PC-9 (cell line): ENCODE measurements around the gene OR6C65. TPM values are rescaled to one million over a fixed set of nuclear protein-coding genes. Genes with fewer than 3 reads are reported as not detected.
"Not testable (repeated sequence)": the region's sequence is repeated elsewhere in the genome, so short reads cannot be mapped to it uniquely, and the experiment has no call there.

Experiments used
- BruUV-seq: library from RNA; stranded (reverse); fragments of 400-500 nt; replicated peaks from 2 replicates; lab custom pipeline; 2021; lab: Mats Ljungman, UMichigan
- CTCF ChIA-PET: fragments of 300-600 bp; sonication (Branson Sonifier 250); formaldehyde crosslinking; loops from one replicate; lab custom pipeline; 2022; ENCODE audit warnings: antibody characterized with exemption; lab: Charles Lee
- POLR2A ChIA-PET: fragments of 300-600 bp; sonication (Branson Sonifier 250); formaldehyde crosslinking; loops from one replicate; lab custom pipeline; 2022; ENCODE audit warnings: antibody characterized with exemption; ENCODE audit not compliant: unreplicated experiment; lab: Charles Lee
- DNase-seq, 2 experiments: peaks; one replicate each; pipeline versions ENCODE4 v3.0.0 to v3.0.0-alpha.2; 2015 to 2022; ENCODE audit warnings: mixed read lengths in 1 of 2
- H2AFZ ChIP-seq: fragments of 200-600 bp; sonication (generic); 2 replicates; pipeline ENCODE4 v1.8.1; 2017; ENCODE audit warnings: antibody characterized with exemption
- H3F3A ChIP-seq: fragments of 200-600 bp; sonication (generic); 2 replicates; pipeline ENCODE4 v1.8.1; 2017; ENCODE audit warnings: antibody characterized with exemption, mild to moderate bottlenecking, low read depth; ENCODE audit not compliant: insufficient read depth
- H3K27ac ChIP-seq: fragments of 200-600 bp; sonication (generic); 2 replicates; pipeline ENCODE4 v1.6.1; 2016; ENCODE audit warnings: mixed run types
- H3K27me3 ChIP-seq: fragments of 200-600 bp; sonication (generic); 2 replicates; pipeline ENCODE4 v1.6.1; 2016; ENCODE audit warnings: low read depth, mixed run types; ENCODE audit not compliant: insufficient read depth
- H3K36me3 ChIP-seq: fragments of 200-600 bp; sonication (generic); 2 replicates; pipeline ENCODE4 v1.6.1; 2016; ENCODE audit warnings: low read depth, mixed run types
- H3K4me1 ChIP-seq: fragments of 200-600 bp; sonication (generic); replicated peaks from 2 replicates; pipeline ENCODE4 v1.6.1; 2016; ENCODE audit warnings: mixed run types; ENCODE audit not compliant: insufficient read depth
- H3K4me2 ChIP-seq: fragments of 200-600 bp; sonication (generic); 2 replicates; pipeline ENCODE4 v1.6.1; 2017; ENCODE audit warnings: mixed run types
- H3K4me3 ChIP-seq: fragments of 200-600 bp; sonication (generic); 2 replicates; pipeline ENCODE4 v1.6.1; 2016; ENCODE audit warnings: mixed run types
- H3K79me2 ChIP-seq: fragments of 200-600 bp; sonication (generic); 2 replicates; pipeline ENCODE4 v1.6.1; 2017; ENCODE audit warnings: low read depth, mixed run types
- H3K9me2 ChIP-seq: fragments of 200-600 bp; sonication (generic); 2 replicates; pipeline ENCODE4 v1.8.1; 2017; ENCODE audit warnings: mild to moderate bottlenecking; ENCODE audit not compliant: insufficient read depth
- H3K9me3 ChIP-seq: fragments of 200-600 bp; sonication (generic); 2 replicates; pipeline ENCODE4 v1.8.1; 2016; ENCODE audit warnings: low read depth; ENCODE audit not compliant: insufficient read depth
- H4K20me1 ChIP-seq: fragments of 200-600 bp; sonication (generic); 2 replicates; pipeline ENCODE4 v1.8.1; 2017; ENCODE audit not compliant: insufficient read depth
- CTCF ChIP-seq: fragments of 200-600 bp; sonication (generic); conservative IDR thresholded peaks from 2 replicates; pipeline ENCODE4 v1.6.1; 2017; ENCODE audit warnings: mixed run types, antibody characterized with exemption, mild to moderate bottlenecking, moderate library complexity
- EZH2 ChIP-seq: fragments of 200-600 bp; sonication (generic); IDR thresholded peaks from 2 replicates; pipeline ENCODE4 v1.8.0; 2017; ENCODE audit warnings: antibody characterized with exemption, low read depth
- intact Hi-C: fragments of 100-400 bp; cut with micrococcal nuclease; formaldehyde crosslinking; loops from one replicate; pipeline ENCODE4 v1.10.0; 2022; ENCODE audit not compliant: unreplicated experiment
- total RNA-seq: library from RNA; stranded (reverse); gene quantifications from 2 replicates; pipeline ENCODE4 v1.2.3, GENCODE V29; 2021

Gene OR6C65
- total RNA-seq, 1 experiment from 2014 or later, result not detected

GRCh38 chr12:55425954-55426353, 25.6 kb downstream of the OR6C65 start, which contains the start of gene OR6C76:
TSS of gene OR6C76 (plus strand) at chr12:55426254. CDS start at chr12:55426254, 0 bp downstream.
- DNase-seq, result no peak
- Histone ChIP-seq H4K20me1 (no peaks in the 10 kb centered on the region), H3F3A (no peaks in the 10 kb centered on the region), H2AFZ (no peak within 1 kb of the TSS), H3K79me2 (no peaks in the 10 kb centered on the region), H3K4me1 (no peaks in the 10 kb centered on the region), H3K27ac (no peak within 1 kb of the TSS), H3K9me3 (no peaks in the 10 kb centered on the region), H3K4me2 (no peak within 1 kb of the TSS), H3K9me2 (no peaks in the 10 kb centered on the region), H3K27me3 (no peaks in the 10 kb centered on the region), H3K36me3 (no peaks in the 10 kb centered on the region), H3K4me3 (no peak within 1 kb of the TSS)
- no peak for TF ChIP-seq EZH2
- no peak for TF ChIP-seq CTCF
- intact Hi-C loops, result no loop called here
- BruUV-seq, result no TSS peak
- ChIA-PET POLR2A (interaction anchor here (0.5 kb wide), 1 partner anchor 175 kb away, joined by 3 read pairs; no protein-coding TSS in a partner anchor), CTCF (interaction anchor here (0.6 kb wide), 1 partner anchor 1867 kb away, joined by 10 read pairs; no protein-coding TSS in a partner anchor)

GRCh38 chr12:55428331-55429243, 28.3 kb downstream of the OR6C65 start:
- TF ChIP-seq EZH2 (no peak), CTCF (no peak)
- Histone ChIP-seq H3K9me3 (no peaks in the 10 kb centered on the region), H3F3A (no peaks in the 10 kb centered on the region), H3K36me3 (no peaks in the 10 kb centered on the region), H3K27ac (no peak overlapping the region), H3K4me2 (no peak overlapping the region), H3K27me3 (no peaks in the 10 kb centered on the region), H2AFZ (no peak overlapping the region), H4K20me1 (no peaks in the 10 kb centered on the region), H3K79me2 (no peaks in the 10 kb centered on the region), H3K4me1 (no peaks in the 10 kb centered on the region), H3K9me2 (no peaks in the 10 kb centered on the region), H3K4me3 (no peak overlapping the region)
- intact Hi-C loops, result no loop called here
- no TSS peak for BruUV-seq
- CTCF ChIA-PET, result no interaction called here
- DNase-seq, result no peak
- POLR2A ChIA-PET, result no interaction called here

- H3K79me2 ChIP-seq, H3K4me2 ChIP-seq, H3K4me3 ChIP-seq, H3K27ac ChIP-seq, H3F3A ChIP-seq, DNase-seq, H2AFZ ChIP-seq, H3K9me3 ChIP-seq, H3K4me1 ChIP-seq, H3K9me2 ChIP-seq, H4K20me1 ChIP-seq, H3K27me3 ChIP-seq, BruUV-seq, CTCF ChIA-PET, H3K36me3 ChIP-seq, intact Hi-C loops, POLR2A ChIA-PET: not testable (repeated sequence)
Measured at GRCh38 chr12:55441233-55441632, 40.9 kb downstream of the OR6C65 start.
